ENCODE data around the gene HUS1.

The HUS1 gene

GRCh38 chr7:48004638-48005037 is 25.2 kb upstream of the HUS1 start:
- ChIA-PET POLR2A (no interaction called here), CTCF (interaction anchor here (1.0 kb wide), 2 partner anchors 13 to 106 kb away, joined by 3 read pairs; no protein-coding TSS in a partner anchor)
- no peak for TF ChIP-seq TCF7L2 (IDR thresholded peaks at IDR 0.05; ENCODE audit: borderline replicate concordance, low read depth, low read length)
- no peak for TF ChIP-seq ZBTB10 (tag by site-specific recombination; IDR thresholded peaks at IDR 0.05)
- TF ChIP-seq REST (tag by site-specific recombination; IDR thresholded peaks at IDR 0.05): no peak
- no peak for TF ChIP-seq ZNF704 (tag by site-specific recombination; IDR thresholded peaks at IDR 0.05)
- no peak for TF ChIP-seq ZNF558 (tag by site-specific recombination; IDR thresholded peaks at IDR 0.05)
- TF ChIP-seq KLF8 (tag by site-specific recombination; IDR thresholded peaks at IDR 0.05): no peak
- TF ChIP-seq ZNF488 (tag by site-specific recombination; IDR thresholded peaks at IDR 0.05): no peak
- TF ChIP-seq MYNN (tag by site-specific recombination; IDR thresholded peaks at IDR 0.05; ENCODE audit: borderline replicate concordance): no peak
- no peak for TF ChIP-seq KLF7 (tag by site-specific recombination; IDR thresholded peaks at IDR 0.05; ENCODE audit: borderline replicate concordance)
- TF ChIP-seq ZNF26 (tag by site-specific recombination; IDR thresholded peaks at IDR 0.05): no peak
- no peak for TF ChIP-seq PATZ1 (tag by site-specific recombination; IDR thresholded peaks at IDR 0.05)
- TF ChIP-seq ZNF175 (tag by site-specific recombination; IDR thresholded peaks at IDR 0.05): no peak
- TF ChIP-seq ZNF639 (tag by site-specific recombination; IDR thresholded peaks at IDR 0.05): no peak
- TF ChIP-seq ZNF112 (tag by site-specific recombination; IDR thresholded peaks at IDR 0.05): no peak
- TF ChIP-seq PRDM1 (tag by site-specific recombination; IDR thresholded peaks at IDR 0.05): no peak
- TF ChIP-seq HOXD13 (CRISPR knock-in tag; IDR thresholded peaks at IDR 0.05; ENCODE audit: borderline replicate concordance): no peak
- Histone ChIP-seq H3K4me1 (ENCODE audit: control insufficient read depth, insufficient read depth, low read length) (0 out of 2 replicates have a peak, but pooled peaks cover 3% of the 10 kb centered on the region), H3K9me3 (ENCODE audit: control insufficient read depth, insufficient read depth, low read depth, low read length) (no peaks in the 10 kb centered on the region), H3K4me3 (ENCODE audit: low read depth, low read length) (no peak overlapping the region), H3K27ac (ENCODE audit: extremely low read depth, low read depth, low read length) (no peak overlapping the region), H3K36me3 (ENCODE audit: control insufficient read depth in 2 of 2, insufficient read depth in 1 of 2, low read length in 2 of 2) (no peaks in the 10 kb centered on the region)
